Fibroblast of mammary gland (primary cell): ENCODE data around the gene RARB.

Experiments used
- DNase-seq: peaks from one replicate; pipeline ENCODE4 v3.0.0-alpha.2; 2010; ENCODE audit warnings: low read depth
- H3K4me3 ChIP-seq: 2 replicates; pipeline ENCODE4 v1.5.1; 2011; ENCODE audit warnings: low read depth, mild to moderate bottlenecking, low read length, moderate library complexity; ENCODE audit not compliant: control insufficient read depth
- TF ChIP-seq, protein P1 (sequence below): conservative IDR thresholded peaks from 2 replicates; pipeline ENCODE4 v1.5.1; 2011; ENCODE audit warnings: low read depth, low read length, inconsistent platforms; ENCODE audit not compliant: control insufficient read depth, insufficient read depth

Gene RARB

DNA sequence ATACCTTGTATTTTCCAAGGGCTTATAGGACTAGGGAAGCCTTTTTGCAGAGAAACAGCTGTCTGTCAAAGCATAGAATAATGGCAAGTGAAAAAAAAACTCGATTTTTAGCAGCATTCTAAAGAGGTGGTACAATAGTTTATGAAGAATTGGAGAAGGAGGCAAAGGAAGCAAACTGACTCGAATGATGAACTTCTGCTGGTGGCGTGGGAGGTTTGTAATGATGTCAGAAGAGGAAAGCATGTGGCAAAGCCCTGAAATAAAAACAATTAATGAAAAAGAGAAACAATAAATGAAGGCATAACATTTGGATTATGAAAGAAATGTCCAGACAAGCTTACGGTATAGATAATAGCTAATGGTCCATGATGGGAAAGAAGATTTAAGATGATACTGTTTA is 77.5 kb downstream of the RARB start:
- TF ChIP-seq, protein P1, sequence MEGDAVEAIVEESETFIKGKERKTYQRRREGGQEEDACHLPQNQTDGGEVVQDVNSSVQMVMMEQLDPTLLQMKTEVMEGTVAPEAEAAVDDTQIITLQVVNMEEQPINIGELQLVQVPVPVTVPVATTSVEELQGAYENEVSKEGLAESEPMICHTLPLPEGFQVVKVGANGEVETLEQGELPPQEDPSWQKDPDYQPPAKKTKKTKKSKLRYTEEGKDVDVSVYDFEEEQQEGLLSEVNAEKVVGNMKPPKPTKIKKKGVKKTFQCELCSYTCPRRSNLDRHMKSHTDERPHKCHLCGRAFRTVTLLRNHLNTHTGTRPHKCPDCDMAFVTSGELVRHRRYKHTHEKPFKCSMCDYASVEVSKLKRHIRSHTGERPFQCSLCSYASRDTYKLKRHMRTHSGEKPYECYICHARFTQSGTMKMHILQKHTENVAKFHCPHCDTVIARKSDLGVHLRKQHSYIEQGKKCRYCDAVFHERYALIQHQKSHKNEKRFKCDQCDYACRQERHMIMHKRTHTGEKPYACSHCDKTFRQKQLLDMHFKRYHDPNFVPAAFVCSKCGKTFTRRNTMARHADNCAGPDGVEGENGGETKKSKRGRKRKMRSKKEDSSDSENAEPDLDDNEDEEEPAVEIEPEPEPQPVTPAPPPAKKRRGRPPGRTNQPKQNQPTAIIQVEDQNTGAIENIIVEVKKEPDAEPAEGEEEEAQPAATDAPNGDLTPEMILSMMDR: no peak
- no peak overlapping the region for H3K4me3 ChIP-seq
- DNase-seq: no peak

DNA sequence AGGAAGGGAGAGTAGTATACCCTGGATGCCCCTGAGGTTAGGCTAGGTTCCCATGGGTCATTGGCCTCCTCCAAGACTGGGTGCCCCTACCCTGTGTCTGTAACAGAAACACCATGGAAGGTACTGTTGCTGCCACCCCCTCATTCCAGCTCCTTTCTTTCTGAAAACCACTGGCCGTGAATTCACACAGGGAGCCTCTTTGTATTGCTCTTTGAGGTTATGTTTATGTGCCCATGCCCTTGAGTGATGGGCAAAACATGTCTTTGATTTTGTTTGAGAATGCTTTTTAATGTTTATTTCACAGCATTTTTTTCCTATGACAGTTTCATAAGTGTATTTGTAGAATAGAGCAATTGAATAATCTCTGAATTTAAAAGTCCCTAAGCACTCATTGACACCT is 79.7 kb downstream of the RARB start:
- no peak for DNase-seq
- TF ChIP-seq, protein P1: no peak
- no peak overlapping the region for H3K4me3 ChIP-seq

DNA sequence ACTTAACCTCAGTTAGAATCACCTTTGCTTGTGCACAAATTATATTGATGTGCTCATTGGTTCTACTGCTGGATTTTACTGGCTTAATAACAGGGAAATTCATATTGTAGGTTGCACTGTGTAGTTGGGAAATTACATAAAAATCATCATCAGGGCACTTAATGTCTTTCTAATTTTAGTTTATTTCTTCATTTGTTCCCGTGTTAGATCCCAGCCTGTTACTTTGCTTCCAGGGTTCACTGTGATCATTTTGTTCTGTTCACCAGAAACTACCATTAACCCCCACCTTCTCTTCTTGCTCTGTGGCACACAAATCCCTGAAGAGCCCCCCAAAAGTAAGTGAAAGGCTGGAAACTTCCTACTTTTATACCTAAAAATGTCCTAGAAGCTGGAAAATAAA is 80.4 kb downstream of the RARB start:
- no peak for DNase-seq
- H3K4me3 ChIP-seq: no peak overlapping the region
- TF ChIP-seq, protein P1: no peak

DNA sequence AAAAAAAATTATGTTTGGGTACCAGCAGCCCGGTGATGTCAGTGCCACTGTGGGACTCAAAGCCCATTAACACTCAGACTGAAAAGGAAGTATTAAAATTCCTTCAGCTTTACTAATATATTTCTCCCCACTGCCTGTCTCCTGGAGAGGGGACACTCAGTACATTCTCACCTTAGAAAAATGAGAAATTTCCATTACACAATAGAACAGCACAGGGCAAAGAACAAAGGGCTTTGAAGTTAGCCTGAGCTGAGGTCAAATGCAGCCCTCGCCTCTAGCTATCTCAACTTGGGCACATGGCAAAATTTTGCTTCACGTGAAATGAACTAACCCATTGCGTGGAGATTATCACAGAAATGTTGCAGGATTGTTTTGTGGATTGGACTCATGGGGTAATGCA is 80.8 kb downstream of the RARB start:
- TF ChIP-seq, protein P1: no peak
- DNase-seq: peak; percentile 59
- H3K4me3 ChIP-seq: no peak overlapping the region

DNA sequence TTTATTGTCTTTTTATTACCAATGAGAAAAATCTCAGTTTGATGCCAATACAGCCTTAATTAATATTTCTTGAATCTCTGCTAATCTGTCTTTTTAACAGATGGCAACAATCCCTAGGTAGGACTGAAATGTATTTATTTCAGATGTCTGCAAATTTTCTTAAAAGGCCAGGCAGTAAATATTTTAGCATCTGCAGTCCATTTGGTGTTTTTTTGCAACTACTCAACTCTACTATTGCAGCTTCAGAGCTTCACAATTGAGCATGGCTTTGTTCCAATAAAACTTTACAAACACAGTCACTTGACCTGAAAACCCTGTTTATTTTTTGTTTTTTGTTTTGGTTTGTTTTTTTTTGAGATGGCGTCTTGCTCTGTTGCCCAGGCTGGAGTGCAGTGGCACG is 82.7 kb downstream of the RARB start:
- DNase-seq: no peak
- H3K4me3 ChIP-seq: no peak overlapping the region
- TF ChIP-seq, protein P1: no peak

DNA sequence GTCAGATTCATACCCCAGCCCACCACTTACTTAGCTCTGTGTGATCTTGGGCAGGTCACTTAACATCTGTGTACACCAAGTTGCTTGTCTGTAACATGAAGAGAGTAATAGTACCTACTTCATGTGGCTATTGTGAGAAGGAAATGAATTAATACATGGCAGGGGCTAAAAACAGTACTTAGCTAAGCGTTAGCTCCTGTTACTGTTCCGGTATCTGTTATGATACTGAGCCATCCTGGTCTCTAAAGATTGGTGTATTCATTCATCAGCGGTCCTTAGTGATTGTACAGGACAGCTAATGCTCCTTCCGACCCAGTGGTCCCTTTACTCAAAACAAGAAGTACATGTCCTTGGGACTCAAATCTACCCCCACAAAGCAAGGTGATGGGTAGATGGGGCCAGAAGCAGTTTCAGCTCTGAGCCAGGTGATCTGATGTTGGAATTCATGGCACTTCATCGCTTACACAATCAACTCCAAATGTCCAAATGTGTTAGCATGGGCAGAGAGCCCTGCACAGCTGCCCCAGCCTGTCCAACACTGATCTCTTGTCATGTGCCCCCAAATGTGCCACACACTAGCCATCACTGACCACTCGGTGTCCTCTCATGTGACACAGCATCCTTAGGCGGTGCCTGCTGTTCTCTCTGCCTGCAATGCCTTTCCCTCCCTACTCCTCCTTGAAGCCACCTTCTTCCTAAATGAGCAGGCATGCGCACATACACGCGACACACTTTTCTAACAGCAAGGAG is 84.1 kb downstream of the RARB start:
- no peak overlapping the region for H3K4me3 ChIP-seq
- TF ChIP-seq, protein P1: no peak
- DNase-seq: no peak
